Activated T-cell treated with anti-CD3 and anti-CD28 coated beads, Interleukin-2, amount 50 U/mL, for 48 hours (primary cell): Measurements from ENCODE around the gene FAM89A.
"Not testable (repeated sequence)": the region's sequence is repeated elsewhere in the genome, so short reads cannot be mapped to it uniquely, and the experiment has no call there.

Source experiments
- DNase-seq, 2 experiments: peaks; one replicate each; pipeline ENCODE4 v3.0.0-alpha.2; 2020

The FAM89A gene

DNA sequence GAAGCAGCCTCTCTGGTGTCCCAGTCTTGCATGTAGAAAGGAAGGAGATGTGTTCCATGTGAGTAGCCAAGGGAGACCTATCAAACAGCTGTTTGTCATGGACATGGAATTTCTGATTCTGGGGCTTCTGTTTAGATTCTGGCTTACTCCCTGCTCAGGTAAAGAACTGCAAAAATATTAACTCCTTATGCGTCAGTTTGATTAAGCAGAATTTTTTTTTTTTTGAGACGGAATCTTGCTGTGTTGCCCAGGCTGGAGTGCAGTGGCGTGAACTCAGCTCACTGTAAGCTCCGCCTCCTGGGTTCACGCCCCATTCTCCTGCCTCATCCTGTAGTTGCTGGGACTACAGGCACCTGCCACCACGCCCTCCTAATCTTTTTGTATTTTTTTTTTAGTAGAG lies 54.3 kb downstream of the FAM89A start:
- no peak for DNase-seq

- not testable (repeated sequence) for DNase-seq
Observed at GRCh38 chr1:230984622-230985515, 55.2 kb downstream of the FAM89A start.

- no peak for DNase-seq
Observed at GRCh38 chr1:230983811-230984210, 56.2 kb downstream of the FAM89A start.

DNA sequence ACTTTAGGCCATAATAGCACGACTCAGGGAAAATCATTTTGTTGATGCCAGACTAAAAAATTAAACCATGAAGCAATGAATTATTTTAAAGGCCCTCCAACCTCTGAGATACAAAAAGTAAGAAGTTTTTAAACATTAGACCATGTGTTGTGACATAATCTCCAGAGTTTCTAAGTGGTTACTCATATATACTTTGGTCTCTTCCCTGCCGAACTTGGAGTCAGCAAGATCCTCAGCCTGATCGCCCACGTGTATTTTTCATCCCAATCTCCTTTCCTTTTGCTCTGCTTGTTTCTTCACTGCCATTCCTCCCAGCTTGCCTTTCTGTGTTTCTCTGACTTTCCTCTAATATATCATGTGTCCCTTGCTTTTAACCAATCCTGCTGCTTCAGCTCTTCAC lies 57.4 kb downstream of the FAM89A start:
- no peak for DNase-seq

GRCh38 chr1:230979952-230980351 lies 60.1 kb downstream of the FAM89A start:
- DNase-seq, result no peak

GRCh38 chr1:230979389-230979716 lies 60.7 kb downstream of the FAM89A start:
- DNase-seq, result no peak

DNA sequence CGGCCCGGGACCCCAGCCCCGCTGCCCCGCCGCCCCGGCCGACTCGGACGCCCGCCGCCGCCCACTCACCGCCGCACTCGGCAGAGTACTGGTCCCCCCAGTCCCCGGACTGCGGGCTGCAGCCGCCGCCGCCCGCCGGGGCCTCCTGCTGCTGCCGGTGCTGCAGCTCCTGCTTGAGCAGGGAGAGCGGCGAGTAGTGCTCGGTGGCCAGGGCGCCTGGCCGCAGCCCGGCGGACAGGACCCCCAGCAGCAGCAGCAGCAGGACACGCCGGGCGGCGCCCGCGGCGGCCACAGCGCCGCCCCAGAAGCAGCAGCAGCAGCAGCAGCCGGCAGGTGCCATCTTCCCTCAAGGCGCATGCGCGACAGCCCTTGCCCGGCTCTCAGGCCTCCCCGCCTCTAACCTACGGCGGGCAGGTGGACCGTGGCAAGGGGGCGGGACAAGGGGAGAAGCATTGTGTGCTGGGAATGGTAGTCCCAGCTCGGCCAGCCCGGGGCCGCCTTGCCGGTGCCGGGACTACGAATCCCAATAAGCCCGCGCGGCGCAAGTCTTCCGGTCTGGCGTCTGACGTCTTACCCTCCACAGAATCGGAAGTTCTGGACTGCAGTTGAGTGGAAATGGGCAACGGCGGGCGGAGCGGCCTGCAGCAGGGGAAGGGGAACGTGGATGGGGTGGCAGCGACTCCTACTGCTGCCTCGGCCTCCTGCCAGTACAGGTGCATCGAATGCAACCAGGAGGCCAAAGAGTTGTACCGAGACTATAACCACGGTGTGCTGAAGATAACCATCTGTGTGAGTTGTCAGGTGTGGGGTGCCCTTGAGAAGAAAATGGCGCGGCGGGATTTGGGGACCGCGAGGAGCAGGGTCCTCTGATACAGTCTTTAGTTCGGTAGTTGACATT lies 61.3 kb downstream of the FAM89A start, which contains the start of the genes ARV1 and TTC13:
Gene ARV1, plus strand, starts transcription at position 604 of the 898 bp plus-strand sequence. Its CDS starts 12 bp downstream, at position 616.
Gene TTC13, minus strand, starts transcription at position 371 of the 898 bp plus-strand sequence. Its CDS starts 31 bp downstream, at position 340.
- peak; percentile 96 to 97 for DNase-seq

DNA sequence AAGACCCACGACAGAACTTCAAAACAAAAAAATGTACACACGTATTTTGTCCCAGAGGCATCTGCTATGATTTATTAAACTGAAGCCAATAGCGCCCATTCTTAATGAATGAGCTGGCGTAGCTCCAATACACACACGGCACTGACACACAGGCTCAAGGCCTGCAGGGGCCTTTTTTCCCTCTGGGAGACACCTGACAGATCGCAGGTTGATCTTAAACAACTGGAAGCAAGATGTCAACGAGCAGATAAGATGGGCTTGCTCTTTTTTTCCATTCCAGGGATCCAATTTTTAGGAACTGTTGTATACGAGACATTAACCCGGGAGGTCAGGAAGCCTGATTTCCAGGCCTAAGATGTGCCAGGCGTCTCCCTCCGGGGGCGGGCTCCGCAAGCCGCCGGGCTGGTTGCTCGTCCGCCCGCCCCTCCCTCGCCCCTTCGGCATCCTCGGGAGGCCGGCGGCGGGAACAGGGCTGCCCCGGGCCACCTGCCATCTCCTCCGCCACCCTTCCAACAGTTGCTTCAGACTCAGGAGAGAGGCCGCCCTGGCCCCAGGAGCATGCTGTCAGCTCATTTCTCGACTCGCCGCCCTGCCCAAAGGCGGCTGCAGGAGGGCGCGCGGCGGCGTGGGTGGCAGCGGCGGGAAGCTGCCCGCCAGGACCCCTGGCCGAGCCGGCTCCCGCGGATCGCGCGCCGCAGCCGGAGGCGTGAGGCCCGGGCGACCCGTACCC lies 62.1 kb downstream of the FAM89A start:
- DNase-seq, result peak; percentile 57 to 67

- peak in 1 of 2 experiments; percentile 38 for DNase-seq
Observed at GRCh38 chr1:230976825-230977747, 63.0 kb downstream of the FAM89A start.

DNA sequence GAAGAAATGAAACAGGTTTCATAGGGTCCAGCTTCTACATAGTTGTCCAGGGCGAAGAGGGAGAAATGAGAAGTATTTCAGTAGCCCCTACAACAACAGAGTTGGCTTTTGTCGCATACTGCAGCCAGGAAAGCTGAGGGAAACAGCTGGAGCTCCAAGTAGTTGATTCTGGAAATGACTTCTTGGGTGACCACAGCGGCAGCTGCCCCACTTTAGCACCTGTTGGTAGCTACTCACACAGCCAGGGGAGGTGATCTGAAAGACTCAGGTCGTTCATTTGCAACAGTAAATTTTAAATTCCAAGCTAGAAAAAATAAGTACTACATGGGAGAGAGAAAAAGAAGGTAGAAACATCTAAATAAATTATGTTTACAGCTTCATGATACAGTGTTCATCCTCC lies 63.7 kb downstream of the FAM89A start:
- DNase-seq, result no peak

DNA sequence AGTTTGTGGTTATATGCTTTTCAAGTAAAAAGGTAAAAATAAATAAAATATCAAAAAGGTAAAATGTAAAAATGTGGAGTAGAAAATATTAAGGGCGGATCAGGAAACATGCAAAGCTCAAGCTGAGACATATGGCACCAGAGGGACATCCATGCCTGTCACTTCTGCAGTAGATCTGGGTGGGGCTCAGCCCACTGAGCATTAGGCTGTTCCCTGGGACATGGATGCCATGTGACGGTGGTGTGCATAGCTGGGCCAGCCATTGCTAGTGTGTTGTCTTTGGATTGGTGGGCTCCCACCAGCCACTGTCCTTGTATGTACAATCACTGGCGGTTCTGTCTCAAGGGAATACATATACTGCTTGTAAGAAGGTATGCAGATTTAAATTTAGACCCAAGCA lies 64.4 kb downstream of the FAM89A start:
- DNase-seq, result no peak

DNA sequence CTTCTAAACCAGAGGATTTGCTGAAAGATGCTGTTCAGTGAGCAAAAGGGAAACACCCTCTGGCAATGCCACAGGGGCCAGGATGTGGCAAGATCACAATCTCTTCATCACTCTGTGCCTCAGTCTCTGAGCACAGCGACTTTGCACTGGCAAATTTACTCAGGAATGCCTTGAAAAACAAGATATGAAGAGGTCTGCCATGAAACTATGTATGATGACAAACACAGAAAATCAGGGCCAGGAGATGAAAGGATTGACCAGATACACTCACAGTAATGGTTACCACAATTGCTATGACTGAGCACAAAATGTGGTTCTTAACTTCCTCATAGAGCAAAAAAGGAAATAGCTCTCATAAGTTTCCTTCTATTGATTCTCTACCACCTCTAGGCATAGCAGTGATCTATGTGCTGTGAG lies 67.2 kb downstream of the FAM89A start:
- DNase-seq, result peak; percentile 60 to 70

GRCh38 chr1:230971771-230972170 lies 68.3 kb downstream of the FAM89A start:
- no peak for DNase-seq

GRCh38 chr1:230970432-230970831 lies 69.6 kb downstream of the FAM89A start:
- DNase-seq, result no peak
